ENCODE data around the gene TSPAN18. TPM values are rescaled to one million over a fixed set of nuclear protein-coding genes. Genes with fewer than 3 reads are reported as not detected.

Gene TSPAN18
- total RNA-seq, 1 donor from 2014 or later: 38.4 TPM

DNA sequence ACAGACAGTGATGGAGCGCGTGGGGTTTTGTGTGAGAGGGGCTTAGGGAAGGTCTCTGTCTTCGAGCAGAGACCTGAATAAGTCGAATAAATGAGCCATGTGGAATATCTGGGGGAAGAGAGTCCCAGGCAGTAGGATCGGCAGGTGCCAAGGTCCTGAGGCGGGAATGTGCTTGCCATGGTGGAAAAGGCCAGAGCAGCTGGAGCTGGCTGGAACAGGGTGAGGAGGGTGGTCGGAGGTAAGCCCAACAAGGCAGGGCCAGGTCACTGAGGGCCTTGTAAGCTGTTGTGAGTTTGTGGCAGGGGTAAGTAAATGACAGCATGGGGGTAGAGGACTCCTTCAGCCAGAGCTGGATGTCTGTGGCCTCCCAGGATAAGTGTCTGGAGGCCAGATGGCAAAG, 152.7 kb downstream of the TSPAN18 start:
- Histone ChIP-seq H3K27me3 (ENCODE audit: low read depth) (no peaks in the 10 kb centered on the region), H3K4me3 (no peak overlapping the region), H3K4me1 (peaks cover 6% of the 10 kb centered on the region), H3K36me3 (no peaks in the 10 kb centered on the region), H3K9me3 (no peaks in the 10 kb centered on the region), H3K27ac (no peak overlapping the region)
- DNase-seq (no peak), ATAC-seq (no peak)
- TF ChIP-seq CTCF (IDR thresholded peaks at IDR 0.05): no peak
- intact Hi-C loops (cut with DNase I): no loop called here

DNA sequence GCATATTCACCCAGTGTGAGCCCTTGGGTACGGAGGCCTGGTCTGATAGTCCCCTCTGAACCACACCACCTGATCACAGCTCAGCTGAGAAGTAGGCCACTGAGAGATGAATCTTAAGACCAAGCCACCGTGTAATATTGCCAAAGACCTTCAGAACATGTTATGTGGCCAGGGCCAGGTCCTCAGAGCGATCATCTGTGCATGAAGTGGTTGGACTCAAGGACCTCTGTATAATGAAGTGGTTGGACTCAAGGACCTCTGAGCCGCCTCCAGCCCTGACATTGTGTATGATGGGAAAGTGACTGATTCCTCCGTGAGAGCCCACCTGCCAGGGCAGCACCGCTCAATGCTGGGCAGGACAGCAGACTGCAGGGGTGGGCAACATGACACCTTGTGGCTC, 153.7 kb downstream of the TSPAN18 start:
- intact Hi-C loops (cut with DNase I): no loop called here
- peaks cover 6% of the 10 kb centered on the region for H3K4me1 ChIP-seq
- ATAC-seq (peak; percentile 50 to 71), DNase-seq (no peak)
- no peaks in the 10 kb centered on the region for H3K36me3 ChIP-seq
- TF ChIP-seq CTCF (IDR thresholded peaks at IDR 0.05): no peak
- H3K4me3 ChIP-seq: no peak overlapping the region
- no peaks in the 10 kb centered on the region for H3K9me3 ChIP-seq
- H3K27me3 ChIP-seq (ENCODE audit: low read depth): no peaks in the 10 kb centered on the region
- H3K27ac ChIP-seq: no peak overlapping the region

DNA sequence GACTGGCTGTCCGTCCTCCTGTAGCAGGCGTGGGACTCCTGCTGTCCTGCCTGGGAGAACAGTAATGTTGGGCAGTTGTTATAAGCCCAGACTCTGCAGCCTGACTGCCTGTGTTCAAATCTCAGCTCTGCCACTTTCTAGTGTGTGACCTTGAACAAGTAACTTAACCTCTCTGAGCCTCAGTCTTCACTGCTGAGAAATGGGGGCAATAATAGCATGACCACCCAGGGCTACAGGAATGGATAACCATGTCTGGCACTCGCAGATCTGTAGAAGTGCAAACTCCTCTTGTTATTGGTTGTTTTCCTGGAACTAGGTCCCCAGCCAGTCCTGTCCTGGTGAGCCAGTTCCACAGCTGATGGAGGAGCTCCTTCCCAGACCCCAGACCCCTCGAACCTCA, 154.2 kb downstream of the TSPAN18 start:
- Histone ChIP-seq H3K36me3 (no peaks in the 10 kb centered on the region), H3K4me3 (no peak overlapping the region), H3K4me1 (peaks cover 6% of the 10 kb centered on the region), H3K27ac (no peak overlapping the region), H3K9me3 (no peaks in the 10 kb centered on the region), H3K27me3 (ENCODE audit: low read depth) (no peaks in the 10 kb centered on the region)
- peak in 1 of 2 donors; percentile 7 for ATAC-seq
- TF ChIP-seq CTCF (IDR thresholded peaks at IDR 0.05): no peak
- no peak for DNase-seq
- intact Hi-C loops (cut with DNase I): no loop called here

DNA sequence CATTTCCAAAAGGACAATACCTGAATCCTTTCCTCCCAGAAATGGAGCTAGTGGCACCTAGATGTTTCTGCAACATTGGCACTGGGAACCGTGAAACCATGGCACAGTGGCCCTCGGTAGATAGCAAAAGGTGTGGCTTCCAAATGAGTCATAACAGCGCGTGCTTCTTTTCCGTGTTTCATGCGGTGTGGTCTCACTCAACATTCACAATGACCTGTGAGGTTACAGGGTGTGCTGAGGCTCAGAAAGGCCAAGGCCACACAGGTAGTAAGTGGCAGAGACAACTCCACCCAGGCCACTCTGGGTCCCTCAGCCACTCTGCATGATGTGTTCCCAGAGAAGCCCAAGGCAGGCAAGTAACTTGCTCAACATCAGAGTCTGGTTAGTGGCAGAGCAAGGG, 156.5 kb downstream of the TSPAN18 start:
- ATAC-seq (no peak), DNase-seq (no peak)
- Histone ChIP-seq H3K27ac (no peak overlapping the region), H3K27me3 (ENCODE audit: low read depth) (no peaks in the 10 kb centered on the region), H3K4me3 (no peak overlapping the region), H3K4me1 (no peaks in the 10 kb centered on the region), H3K9me3 (no peaks in the 10 kb centered on the region), H3K36me3 (no peaks in the 10 kb centered on the region)
- TF ChIP-seq CTCF (IDR thresholded peaks at IDR 0.05): no peak
- intact Hi-C loops (cut with DNase I): no loop called here

DNA sequence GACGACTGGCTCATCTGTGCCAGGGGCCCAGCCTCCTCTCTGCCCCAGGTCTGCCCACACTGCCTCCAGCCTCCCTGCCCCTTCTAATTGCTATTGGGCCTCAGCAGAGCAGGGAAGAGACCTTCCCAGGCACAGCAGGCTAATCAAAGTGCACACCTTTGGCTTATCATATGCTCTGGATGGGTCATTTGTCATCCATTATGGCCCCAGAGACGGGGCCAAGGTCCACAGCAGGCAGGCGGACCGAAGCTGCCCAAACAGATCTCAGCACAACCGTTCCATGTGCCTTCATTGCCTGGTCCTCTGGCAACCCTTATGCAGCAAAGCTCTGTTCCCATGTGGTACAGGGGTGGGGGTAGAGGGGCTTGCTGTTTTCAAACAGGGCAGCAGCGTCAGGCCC, 157.3 kb downstream of the TSPAN18 start:
- Histone ChIP-seq H3K4me1 (no peaks in the 10 kb centered on the region), H3K9me3 (no peaks in the 10 kb centered on the region), H3K27ac (no peak overlapping the region), H3K4me3 (no peak overlapping the region), H3K36me3 (no peaks in the 10 kb centered on the region), H3K27me3 (ENCODE audit: low read depth) (no peaks in the 10 kb centered on the region)
- no peak for DNase-seq
- intact Hi-C loops (cut with DNase I): no loop called here
- TF ChIP-seq CTCF (IDR thresholded peaks at IDR 0.05): no peak
- no peak for ATAC-seq

Data from lower lobe of right lung (tissue), 2 donors.